Muscle layer of colon (tissue), 2 donors: ENCODE data around the gene LMO1.

Experiments used
- H3K27ac ChIP-seq: one replicate; pipeline ENCODE4 v1.7.0; 2013; ENCODE audit warnings: low read depth, mild to moderate bottlenecking, low read length, moderate library complexity
- H3K27me3 ChIP-seq, 2 donors: one replicate each; pipeline ENCODE4 v1.7.0; 2013; ENCODE audit warnings: low read length in 2 of 2, mild to moderate bottlenecking in 2 of 2; ENCODE audit not compliant: insufficient read depth in 2 of 2, control insufficient read depth in 1 of 2
- H3K36me3 ChIP-seq: one replicate; pipeline ENCODE4 v1.7.0; 2013; ENCODE audit warnings: mild to moderate bottlenecking, low read length; ENCODE audit not compliant: insufficient read depth
- H3K4me1 ChIP-seq: one replicate; pipeline ENCODE4 v1.7.0; 2013; ENCODE audit warnings: mild to moderate bottlenecking, low read length; ENCODE audit not compliant: insufficient read depth
- H3K4me3 ChIP-seq, 2 donors: one replicate each; pipeline ENCODE4 v1.7.0; 2013; ENCODE audit warnings: low read length in 2 of 2, low read depth in 1 of 2, mild to moderate bottlenecking in 1 of 2, moderate library complexity in 1 of 2
- H3K9ac ChIP-seq: one replicate; pipeline ENCODE4 v1.7.0; 2013; ENCODE audit warnings: low read length
- H3K9me3 ChIP-seq: one replicate; pipeline ENCODE4 v1.7.0; 2013; ENCODE audit warnings: mild to moderate bottlenecking, low read length
- donor health status: abdominal sarcoma.
- donor health status: Adenocarcinoma of cecum.

LMO1 gene

DNA sequence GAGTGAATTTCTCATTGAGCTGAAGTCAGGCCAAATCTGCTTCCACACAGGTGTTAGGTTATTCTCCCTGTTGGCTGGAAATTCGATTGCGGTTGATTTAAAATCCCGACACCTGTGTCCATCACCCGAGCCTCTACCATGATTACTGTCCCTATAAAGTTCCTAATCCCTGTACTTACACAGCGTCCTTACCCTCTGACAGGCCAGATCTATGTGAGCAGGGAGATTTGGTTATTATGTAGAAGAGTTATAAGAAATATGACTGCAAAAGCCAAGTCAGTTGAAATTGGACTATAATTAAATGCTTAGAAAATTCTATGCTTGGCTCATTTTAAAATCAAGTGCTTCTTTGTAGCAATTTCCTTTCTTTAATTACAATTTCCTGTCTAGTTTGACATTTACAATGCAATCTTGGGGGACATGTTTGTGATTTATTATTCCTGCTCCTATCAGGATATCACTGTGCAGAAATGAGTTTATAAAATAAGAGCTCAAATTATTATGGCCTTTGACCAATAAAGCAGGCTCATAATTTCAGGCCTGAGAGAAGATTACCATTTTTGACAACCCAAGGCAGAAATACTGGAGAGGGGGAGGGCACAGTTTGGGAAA is 32.5 kb upstream of the LMO1 start:
- H3K36me3 ChIP-seq = no peaks in the 10 kb centered on the region
- no peaks in the 10 kb centered on the region for H3K4me1 ChIP-seq
- H3K27me3 ChIP-seq = no peaks in the 10 kb centered on the region
- no peak overlapping the region for H3K27ac ChIP-seq
- H3K9me3 ChIP-seq = no peaks in the 10 kb centered on the region
- H3K9ac ChIP-seq = no peak overlapping the region
- no peak overlapping the region for H3K4me3 ChIP-seq

DNA sequence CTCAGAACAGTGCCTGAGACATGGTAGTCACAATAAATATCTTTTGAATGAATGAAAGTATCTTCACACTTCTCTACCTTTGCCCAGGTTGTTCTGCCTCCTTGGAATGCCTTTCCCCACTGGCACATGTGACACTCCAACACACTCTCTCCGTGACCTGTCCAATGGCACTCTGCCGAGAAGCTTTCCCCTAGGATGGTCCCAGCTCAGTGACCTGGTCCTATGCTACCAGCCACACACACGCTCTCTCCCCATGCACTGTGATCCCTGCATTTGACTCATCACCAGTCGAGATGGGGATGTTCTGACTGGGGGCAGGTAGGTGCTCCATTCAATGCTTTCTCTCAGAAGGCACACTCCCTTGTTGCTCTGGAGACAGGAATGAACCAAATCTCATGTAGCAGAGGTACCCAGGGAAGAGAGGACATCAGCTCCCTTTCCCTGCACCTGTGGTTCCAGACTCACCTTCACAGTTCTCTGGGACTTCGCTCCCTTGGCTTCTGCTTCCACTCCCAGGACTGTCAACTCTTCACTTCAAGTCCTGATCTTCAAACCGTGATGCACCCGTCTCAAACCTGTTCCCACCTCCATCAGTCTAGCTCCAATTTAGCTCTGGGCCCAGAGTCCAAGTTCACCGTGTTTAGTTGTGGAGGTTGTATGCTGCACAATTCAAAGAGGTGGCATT is 30.7 kb upstream of the LMO1 start:
- Histone ChIP-seq H3K9ac (no peak overlapping the region), H3K27me3 (no peaks in the 10 kb centered on the region), H3K27ac (no peak overlapping the region), H3K9me3 (no peaks in the 10 kb centered on the region), H3K4me3 (no peak overlapping the region), H3K36me3 (no peaks in the 10 kb centered on the region), H3K4me1 (no peaks in the 10 kb centered on the region)

DNA sequence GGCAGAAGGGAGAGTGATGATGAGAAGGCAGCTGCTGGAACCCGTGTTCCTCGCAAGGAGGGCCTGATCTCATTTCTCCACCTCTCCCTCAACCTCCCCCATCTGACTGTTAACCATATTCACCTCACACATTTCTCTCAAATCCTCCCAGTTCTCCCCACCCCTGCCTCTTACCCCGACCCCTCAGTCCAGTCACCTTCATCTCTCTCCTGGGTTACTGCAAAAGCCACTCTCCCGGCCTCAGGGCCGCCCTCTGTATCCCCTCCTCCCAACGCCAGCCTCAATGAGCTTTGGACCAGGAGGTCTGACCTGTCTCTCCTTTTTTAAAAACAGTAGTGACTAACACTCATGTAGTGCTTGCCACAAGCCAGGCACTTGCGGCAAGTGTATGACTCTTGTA is 29.5 kb upstream of the LMO1 start:
- Histone ChIP-seq H3K27me3 (no peaks in the 10 kb centered on the region), H3K27ac (no peak overlapping the region), H3K4me3 (no peak overlapping the region), H3K4me1 (no peaks in the 10 kb centered on the region), H3K9me3 (no peaks in the 10 kb centered on the region), H3K9ac (no peak overlapping the region), H3K36me3 (no peaks in the 10 kb centered on the region)

DNA sequence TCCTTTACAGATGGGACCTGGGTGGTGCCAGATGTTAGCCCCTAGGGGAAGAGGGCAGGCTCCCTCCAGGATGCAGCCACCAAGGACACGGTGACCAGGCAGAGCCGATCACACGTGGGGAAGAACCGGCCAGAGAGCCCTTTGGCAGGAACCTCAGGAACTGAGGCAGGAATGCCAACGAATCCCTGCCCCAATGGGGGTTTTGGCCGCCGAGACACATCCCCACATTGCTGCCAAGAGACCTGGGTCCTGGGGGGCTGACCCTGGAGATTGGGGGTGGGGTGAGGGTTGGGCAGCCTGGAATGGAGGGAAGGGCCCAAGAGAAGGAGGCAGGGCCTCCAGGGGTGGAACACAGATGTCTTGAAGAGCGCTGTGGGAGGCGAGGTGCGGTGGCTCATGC is 28.7 kb upstream of the LMO1 start:
- no peak overlapping the region for H3K27ac ChIP-seq
- no peaks in the 10 kb centered on the region for H3K9me3 ChIP-seq
- H3K36me3 ChIP-seq = no peaks in the 10 kb centered on the region
- H3K4me1 ChIP-seq = no peaks in the 10 kb centered on the region
- no peak overlapping the region for H3K4me3 ChIP-seq
- no peak overlapping the region for H3K9ac ChIP-seq
- H3K27me3 ChIP-seq = no peaks in the 10 kb centered on the region

DNA sequence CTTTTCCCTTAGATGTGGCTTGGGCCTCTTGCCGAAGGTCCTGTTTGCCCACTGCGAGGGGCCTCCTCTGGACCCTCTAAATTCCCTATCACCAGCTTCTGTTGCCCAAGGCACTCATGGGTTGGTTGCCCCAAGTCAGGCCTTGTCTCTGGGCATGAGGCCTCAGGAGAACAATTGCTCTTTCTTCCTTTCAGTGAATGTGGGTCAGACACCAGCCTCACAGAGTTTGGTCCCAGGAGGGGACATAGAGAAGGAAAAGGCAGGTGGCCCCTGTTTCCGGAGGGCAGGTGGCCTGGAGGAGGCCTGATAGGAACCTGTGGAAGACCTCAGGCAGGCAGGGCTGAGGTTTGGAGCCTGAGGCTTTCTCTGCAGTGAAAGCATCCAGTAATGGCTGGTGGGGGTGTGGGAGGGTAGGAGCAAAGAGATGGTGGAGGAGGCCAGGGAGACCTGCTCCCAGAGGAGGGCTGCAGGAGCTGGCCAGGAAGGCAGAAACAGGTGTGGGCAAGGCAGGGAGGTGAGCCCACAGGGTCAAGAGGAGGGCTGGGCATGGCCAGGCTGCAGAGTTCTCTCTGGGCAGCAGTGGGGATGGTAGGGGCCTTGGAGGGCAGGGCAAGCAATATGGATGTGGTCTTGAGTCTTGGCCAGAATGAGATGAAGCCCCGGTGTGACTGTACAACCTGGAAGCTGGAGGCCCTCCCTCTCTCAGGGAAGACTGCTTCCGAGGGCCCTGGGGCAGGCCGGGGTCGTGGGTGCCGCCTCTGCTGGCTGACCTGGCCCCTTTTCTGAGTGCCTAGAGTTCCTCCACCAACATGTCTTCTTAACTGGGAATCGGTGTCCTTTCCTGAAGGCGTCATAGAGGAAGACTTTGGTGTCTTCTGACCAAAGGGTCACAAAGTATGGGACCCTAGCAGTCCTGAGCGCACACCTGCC is 28.0 kb upstream of the LMO1 start:
- Histone ChIP-seq H3K27me3 (no peaks in the 10 kb centered on the region), H3K36me3 (no peaks in the 10 kb centered on the region), H3K9ac (no peak overlapping the region), H3K4me3 (no peak overlapping the region), H3K27ac (no peak overlapping the region), H3K4me1 (no peaks in the 10 kb centered on the region), H3K9me3 (no peaks in the 10 kb centered on the region)

DNA sequence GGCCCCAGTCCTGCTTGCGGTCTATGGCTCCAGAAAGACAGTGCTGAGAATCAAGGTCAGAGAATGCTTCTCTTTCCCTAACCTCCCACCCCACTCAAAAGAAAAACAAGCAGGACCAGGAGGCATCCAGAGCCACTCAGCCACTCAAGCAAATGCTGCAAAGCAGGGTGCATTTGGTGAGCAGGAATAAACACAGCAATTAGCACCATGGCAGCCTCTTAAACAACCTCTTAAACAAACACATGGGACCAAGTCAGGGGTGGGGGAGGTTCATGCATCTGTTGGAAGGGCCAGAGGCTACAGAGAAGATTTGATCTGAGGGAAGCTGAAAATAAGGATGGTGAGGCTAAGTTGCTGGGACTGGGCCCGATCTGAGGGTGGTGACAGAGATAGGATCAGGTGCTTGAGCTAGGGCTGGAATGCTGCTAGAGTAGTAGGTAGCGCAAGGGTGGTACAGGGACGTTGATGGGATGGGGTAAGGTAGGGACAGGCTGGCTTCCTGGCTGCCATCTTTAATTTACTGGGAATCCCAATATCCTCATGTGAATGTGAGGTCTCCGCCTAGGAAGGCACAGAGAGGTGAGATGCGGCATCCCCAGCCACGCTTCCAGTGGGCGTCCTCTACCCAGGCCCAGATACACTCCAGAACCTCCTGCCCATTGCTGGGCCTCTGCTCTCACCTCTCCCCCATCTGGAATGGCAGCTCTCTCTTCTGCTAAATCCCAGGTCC is 26.6 kb upstream of the LMO1 start:
- Histone ChIP-seq H3K9ac (no peak overlapping the region), H3K4me1 (no peaks in the 10 kb centered on the region), H3K27ac (no peak overlapping the region), H3K36me3 (no peaks in the 10 kb centered on the region), H3K4me3 (no peak overlapping the region), H3K9me3 (no peaks in the 10 kb centered on the region), H3K27me3 (no peaks in the 10 kb centered on the region)

DNA sequence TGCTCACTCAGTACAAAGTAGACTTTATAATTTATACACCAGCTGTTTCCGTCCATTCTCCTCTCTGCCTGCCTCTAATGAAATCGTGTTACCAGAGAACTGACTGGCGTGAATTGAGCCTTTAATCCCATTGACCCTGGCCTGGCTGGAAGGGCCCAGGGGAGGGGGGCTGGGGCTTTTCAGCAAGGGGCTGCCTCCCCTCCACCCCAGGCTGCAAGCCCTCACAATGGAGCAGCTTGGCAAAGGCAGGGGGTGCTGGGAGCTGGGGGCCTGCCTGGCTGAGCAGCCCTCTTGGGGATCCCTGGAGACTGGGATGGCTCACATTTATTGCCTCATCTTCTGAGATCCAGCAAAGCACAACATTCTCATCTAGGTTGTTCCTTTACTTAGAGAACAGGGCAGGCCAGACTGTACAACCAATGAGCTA is 25.8 kb upstream of the LMO1 start:
- no peaks in the 10 kb centered on the region for H3K27me3 ChIP-seq
- H3K4me3 ChIP-seq = no peak overlapping the region
- H3K9me3 ChIP-seq = no peaks in the 10 kb centered on the region
- no peak overlapping the region for H3K9ac ChIP-seq
- H3K4me1 ChIP-seq = no peaks in the 10 kb centered on the region
- H3K27ac ChIP-seq = no peak overlapping the region
- no peaks in the 10 kb centered on the region for H3K36me3 ChIP-seq

DNA sequence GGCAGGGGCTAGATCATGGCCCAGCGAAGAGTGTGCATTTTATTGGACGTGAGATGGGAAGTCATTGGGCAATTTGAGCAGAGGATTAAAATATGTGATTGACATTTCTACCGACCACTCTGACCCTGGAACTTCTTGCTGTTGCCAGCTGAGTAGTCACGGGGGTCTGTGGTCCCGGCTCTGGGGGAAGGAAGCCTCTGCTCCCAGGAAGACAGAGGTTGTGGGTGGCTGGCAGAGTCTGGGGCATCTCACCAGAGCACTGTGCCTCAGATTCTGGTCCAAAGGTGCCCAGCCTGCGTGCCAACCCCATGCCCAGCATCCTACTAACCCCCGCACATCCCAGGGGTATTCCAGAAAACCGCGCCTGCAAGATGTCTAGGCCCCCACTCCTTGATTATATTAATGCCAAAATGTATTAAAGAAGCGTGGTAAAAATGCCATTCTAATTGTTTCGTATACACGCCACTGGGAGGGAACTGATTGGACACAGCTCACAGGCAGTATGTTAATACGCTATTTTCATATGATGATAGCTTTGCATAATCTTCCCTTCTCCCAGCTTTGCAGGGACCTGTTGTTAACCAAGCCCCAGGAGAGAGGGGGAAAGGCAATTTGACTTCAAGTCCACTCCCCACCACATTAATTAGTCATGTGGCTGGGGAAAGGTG is 25.3 kb upstream of the LMO1 start:
- no peaks in the 10 kb centered on the region for H3K9me3 ChIP-seq
- H3K36me3 ChIP-seq = no peaks in the 10 kb centered on the region
- H3K27me3 ChIP-seq = no peaks in the 10 kb centered on the region
- no peaks in the 10 kb centered on the region for H3K4me1 ChIP-seq
- no peak overlapping the region for H3K27ac ChIP-seq
- no peak overlapping the region for H3K9ac ChIP-seq
- no peak overlapping the region for H3K4me3 ChIP-seq

DNA sequence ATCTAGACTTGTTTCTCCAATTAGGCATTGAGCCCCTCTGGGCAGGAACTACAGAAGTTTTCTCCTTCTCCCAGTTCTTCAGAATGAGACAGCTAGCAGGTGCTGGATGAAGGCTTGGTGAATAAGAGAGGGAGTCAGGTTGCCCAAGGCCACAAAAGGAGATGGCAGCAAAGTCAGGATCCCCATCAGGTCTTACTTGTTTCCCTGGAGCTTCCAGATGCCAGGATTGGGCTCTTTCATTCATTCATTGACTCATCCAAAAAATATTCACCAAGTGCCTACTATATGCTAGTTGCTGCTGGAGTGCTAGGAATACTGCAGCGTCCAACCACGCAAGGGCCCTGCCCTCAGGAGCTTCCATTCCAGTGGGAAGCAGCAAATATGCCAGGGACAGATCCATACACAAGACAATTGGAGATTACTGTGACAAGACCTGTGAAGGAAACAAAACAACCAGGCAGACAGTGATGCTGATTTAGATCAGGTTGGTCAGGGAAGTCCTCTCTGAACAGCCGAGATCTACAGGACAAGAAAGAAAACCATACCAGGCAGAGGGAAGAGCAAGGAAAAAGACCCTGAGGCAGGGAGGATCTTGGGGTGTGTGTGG is 24.6 kb upstream of the LMO1 start:
- Histone ChIP-seq H3K27me3 (no peaks in the 10 kb centered on the region), H3K9me3 (no peaks in the 10 kb centered on the region), H3K27ac (no peak overlapping the region), H3K4me3 (no peak overlapping the region), H3K9ac (no peak overlapping the region), H3K36me3 (no peaks in the 10 kb centered on the region), H3K4me1 (no peaks in the 10 kb centered on the region)

DNA sequence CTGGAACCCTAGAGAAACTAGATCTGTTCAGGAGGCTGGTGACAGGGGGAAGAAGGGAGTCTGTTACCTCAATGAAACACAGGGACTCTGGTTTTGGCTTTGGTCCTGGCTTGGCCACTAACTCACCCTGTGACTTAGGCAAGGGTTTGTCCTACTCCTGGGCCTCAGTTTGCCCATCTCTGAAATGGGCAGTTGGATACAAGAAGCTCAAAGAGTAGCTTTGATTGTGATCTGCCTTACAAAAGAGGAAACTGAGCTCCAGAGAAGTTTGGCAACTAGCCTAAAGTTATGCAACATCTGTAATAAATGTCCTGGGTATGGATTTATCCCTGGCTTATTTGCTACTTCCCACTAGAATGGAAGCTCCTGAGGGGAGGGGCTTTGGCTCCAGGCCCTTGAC is 24.0 kb upstream of the LMO1 start:
- H3K27ac ChIP-seq = no peak overlapping the region
- no peaks in the 10 kb centered on the region for H3K4me1 ChIP-seq
- no peaks in the 10 kb centered on the region for H3K9me3 ChIP-seq
- H3K36me3 ChIP-seq = no peaks in the 10 kb centered on the region
- H3K4me3 ChIP-seq = no peak overlapping the region
- H3K27me3 ChIP-seq = no peaks in the 10 kb centered on the region
- H3K9ac ChIP-seq = no peak overlapping the region
